Stimulated activated CD4-positive, alpha-beta T cell treated with anti-CD3 and anti-CD28 coated beads, Interleukin-1b, Interleukin-23, amount 100 ng/mL, for 48 hours (primary cell): Measurements from ENCODE around the gene HAVCR1.

Experiments
- DNase-seq: peaks from one replicate; pipeline ENCODE4 v3.0.0-alpha.2; 2020

Gene HAVCR1

DNA sequence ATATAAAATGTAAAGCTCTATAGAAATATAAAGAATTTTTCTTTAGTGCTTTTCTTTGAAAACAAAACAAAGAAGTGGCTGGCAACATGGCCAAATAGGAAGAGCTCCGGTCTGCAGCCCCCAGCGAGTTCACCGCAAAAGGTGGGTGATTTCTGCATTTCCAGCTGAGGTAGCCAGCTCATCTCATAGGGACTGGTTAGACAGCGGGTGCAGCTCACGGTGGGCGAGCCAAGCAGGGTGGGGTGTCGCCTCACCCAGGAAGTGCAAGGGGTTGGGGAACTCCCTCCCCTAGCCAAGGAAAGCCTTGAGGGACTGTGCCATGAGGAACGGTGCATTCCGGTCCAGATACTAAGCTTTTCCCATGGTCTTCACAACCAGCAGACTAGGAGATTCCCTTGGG, 74.9 kb downstream of the HAVCR1 start:
- DNase-seq: no peak

DNA sequence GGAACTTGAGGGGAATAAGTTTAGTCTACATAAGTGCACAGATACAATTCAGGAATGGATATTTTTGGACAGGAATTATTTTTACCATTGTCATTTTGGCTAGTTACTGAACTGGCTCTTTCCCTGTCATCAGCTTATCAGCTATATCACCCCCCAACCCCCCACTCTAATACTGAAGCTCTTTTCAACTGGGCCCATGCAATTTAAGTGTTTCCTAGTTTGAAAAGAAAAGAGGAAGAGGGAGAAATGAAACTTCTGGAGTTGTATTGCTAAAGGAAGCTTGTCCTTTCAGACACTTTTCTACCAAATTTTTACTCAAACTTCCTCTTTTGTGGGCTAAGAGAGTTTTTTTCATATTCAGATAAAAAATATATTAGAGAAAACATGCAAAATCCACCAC, 77.4 kb downstream of the HAVCR1 start:
- DNase-seq: no peak
